HL-60 (cell line): ENCODE data around the gene RPL10.

Experiments
- CTCF ChIP-seq: IDR thresholded peaks from one replicate; pipeline ENCODE4 v1.5.1; 2011; ENCODE audit warnings: low read length, control low read depth, inconsistent platforms; ENCODE audit not compliant: insufficient read depth
- POLR2AphosphoS5 ChIP-seq: IDR thresholded peaks from 2 replicates; pipeline ENCODE4 v1.6.1; 2012; ENCODE audit warnings: low read depth

GRCh38 chrX:154419189-154419588 lies 21.0 kb downstream of the RPL10 start:
- no peak for TF ChIP-seq CTCF
- TF ChIP-seq POLR2AphosphoS5, result no peak
